ENCODE data around the gene PFKFB1.

Gene PFKFB1

DNA sequence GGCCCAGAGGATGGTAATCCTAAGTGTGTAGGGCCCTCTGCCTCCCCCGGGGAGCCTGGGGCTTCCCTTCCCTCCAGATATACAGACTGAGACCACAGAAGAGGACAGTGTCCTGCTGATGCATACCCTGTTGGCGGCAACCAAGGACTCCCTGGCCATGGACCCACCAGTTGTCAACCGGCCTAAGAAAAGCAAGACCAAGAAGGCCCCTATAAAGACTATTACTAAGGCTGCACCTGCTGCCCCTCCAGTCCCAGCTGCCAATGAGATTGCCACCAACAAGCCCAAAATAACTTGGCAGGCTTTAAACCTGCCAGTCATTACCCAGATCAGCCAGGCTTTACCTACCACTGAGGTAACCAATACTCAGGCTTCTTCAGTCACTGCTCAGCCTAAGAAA, 71.4 kb downstream of the PFKFB1 start:
- DNase-seq (ENCODE audit: low read depth in 2 of 2) = no peak

DNA sequence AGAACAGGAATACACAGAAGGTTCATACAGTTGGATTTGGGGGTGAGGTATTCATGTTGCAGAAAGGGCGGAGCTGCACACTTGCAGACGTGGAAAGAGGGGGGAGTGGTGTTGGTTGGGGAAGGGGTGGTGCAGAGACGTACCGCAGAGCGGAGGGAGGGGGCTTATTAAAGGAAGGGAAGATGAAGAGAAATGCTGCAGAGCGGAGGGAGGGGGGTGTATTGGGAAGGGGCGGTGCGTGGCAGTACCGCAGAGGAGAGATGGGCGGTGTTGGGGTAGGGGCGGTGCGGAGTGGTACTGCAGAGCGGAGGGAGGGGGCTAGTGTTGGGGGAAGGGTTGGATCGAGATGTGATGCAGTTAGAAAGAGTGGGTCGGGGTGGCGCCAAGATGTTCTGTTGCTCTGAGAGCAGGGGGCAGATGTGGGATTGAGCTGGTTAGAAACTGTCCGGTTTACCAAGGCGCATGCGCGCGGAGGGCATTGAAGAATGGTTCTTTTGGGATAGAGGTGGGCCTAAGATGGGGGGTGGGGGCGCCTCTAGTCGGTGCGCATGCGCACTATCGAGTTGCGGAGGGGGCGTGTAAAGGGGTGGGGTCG, 72.5 kb downstream of the PFKFB1 start:
- peak; percentile 12 to 28 for DNase-seq (ENCODE audit: low read depth in 2 of 2)

DNA sequence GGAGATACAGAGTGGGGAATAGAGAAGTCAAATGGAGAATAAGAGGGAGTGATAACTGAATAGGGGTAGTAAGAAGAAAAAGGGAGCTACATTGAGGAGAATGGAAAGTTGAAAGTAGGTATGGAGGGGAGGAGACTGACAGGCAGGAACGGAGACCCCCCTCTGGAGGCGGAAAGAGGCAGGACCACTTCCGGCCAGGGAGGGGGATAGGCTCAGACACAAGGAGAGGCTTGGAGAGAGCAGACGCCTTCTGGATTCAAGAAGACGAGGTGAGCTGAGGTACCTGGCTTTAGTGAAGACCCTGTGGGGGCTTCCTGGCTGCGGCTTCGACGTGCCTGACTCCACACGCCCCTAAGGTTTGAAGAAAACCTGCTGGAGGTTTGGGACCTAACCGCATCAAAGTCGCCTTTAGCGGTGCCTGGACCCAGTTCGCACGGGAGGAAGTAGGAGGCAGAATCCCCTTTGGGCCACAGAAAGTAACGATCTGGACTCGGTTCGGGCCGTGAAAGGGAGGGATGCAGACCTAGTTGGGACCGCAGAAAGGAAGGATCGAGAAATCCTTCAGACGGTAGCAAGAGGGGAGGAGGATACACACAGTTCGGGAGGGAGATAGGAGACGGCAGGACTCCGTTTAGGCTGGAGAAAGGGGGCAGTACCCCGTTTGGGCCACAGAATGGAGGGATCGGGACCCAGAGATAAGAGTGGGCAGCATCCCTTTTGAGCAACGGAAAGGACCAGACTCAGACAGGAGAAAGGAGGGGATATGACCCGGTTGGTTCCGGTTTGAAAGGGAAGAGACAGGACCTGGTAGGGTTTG, 73.2 kb downstream of the PFKFB1 start, which contains the start of gene TRO:
TSS of gene TRO (plus strand) at position 215 of the 817 bp plus-strand sequence. CDS start 1,423 bp downstream, outside the sequence.
- no peak for DNase-seq (ENCODE audit: low read depth in 2 of 2)

DNA sequence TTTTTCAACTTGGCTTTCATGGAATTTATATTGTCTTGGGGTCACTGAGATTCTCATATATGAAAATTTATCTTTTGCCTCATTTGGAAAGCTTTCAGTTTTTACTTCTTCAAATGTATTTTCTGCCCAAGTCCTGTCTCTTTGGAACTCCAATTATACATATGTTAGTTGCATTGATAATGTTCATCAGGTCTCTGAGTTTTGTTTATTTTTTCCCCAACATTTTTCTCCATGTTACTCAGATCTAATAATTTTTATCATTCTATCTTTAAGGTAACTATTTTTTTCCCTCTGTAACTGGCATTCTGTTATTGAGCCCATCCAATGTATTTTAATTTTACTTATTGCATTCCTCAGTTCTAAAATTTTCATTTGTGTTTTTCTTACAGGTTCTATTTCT, 84.0 kb downstream of the PFKFB1 start:
- no peak for DNase-seq (ENCODE audit: low read depth in 2 of 2)

DNA sequence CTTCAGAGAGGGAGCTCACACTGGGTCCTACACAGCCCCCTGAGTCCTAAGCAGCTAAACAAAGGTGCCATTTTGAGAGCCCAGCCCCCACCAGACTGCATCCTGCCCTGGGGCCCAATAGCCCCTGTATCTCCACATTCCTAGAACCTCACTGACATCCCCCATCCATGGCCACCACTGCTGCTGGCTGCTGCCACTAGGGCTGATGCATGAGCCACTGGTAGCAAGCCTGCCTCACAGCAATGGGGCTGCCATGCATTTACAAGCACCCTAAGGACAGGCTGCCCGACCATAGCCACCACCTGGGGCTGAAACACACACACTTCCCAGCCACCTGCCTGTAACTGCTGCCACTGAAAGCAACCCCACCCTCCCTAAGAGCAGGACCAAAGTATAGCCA, 99.8 kb downstream of the PFKFB1 start:
- DNase-seq (ENCODE audit: low read depth in 2 of 2) = no peak

DNA sequence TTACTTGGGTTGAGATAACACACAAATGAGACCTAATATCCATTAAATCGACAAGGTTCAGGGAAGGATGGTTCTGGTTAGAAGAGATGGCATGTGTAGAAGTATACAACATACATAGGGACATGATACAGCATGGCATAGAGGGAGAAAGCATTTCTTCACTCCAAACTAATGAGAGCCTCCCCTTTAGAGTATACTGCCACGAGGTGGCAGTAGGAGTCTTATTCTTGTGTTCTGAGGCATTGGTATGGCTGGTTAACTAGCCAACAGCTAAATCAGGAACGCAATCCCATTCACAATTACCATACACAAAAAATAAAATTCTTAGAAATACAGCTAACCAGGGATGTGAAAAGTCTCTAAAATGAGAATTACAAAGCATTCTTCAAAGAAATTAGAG, 102.4 kb downstream of the PFKFB1 start:
- DNase-seq (ENCODE audit: low read depth in 2 of 2) = peak in 1 of 2 donors; percentile 3

DNA sequence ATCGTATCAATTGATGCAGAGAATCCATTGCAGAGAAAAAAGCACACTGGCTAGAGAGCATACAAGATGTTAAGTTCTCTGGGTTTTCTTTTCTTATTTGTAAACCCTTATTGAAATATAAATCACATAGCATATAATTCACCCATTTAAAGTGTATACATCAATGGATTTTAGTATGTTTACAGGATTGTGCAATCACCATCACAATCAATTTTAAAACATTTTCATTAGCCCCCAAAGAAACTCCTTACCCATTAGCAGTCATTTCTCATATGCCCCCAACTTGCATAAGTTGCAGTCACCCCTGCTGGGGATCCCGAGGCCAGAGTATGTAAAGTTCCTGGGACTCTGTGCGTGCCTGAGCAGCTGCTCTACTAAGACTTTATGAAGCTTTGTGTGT, 108.2 kb downstream of the PFKFB1 start:
- no peak for DNase-seq (ENCODE audit: low read depth in 2 of 2)

Measured in stimulated activated CD8-positive, alpha-beta memory T cell treated with anti-CD3 and anti-CD28 coated beads, Interleukin-7, amount 100 ng/mL, for 4 hours (primary cell).